Measurements from ENCODE around the gene POC1A. TPM values are rescaled to one million over a fixed set of nuclear protein-coding genes. Genes with fewer than 3 reads are reported as not detected.
A peak's percentile ranks its signal among the peaks of the same experiment; 100 is the strongest.

POC1A gene
- total and polyA plus RNA-seq, 9 of the 15 experiments (the other 6 are each of a cell fraction or from before 2014, with no cell fraction given) = 7.2 to 17.5 (median 12.1) TPM

DNA sequence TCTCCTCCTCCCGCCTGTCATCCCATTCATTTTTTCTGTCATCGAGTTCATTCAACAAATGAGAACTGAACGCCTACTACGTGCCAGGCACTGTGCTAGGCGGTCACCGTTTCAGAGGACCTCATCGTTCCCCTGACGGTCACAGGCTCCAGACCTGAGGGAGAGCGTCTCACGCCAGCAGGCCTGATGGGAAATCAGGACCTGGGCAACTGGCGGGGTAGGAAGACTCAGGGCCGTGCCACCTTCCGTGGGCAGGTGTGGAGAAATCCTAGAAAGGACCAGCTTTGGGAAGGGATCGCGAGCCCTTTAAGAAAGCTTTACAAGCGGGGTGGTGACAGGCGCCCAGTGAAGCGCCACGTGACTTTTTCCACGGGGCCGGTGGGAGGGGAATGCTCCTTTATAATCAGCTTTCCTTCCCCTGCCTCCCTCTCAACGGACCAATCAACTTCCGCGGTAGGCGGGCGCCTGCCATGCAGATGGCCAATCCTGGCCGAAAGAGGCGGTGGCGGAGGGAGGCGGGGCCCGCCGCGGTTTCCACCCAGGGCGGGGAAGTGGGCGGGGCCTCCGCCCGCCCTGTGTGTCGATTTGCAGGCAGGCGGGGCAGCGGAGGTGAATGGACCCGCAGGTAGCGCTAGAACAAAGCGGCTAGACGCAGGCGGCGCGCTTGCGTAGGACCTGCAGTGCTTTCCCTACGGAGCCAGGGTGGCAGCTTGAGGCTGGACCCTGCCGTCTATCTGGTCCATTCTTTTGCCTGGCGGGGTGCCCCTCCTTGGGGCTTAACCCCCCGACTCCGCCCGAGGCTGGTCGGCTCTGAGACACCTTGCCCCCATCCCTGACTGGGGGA is 97.0 kb downstream of the POC1A start (continued):
- TF ChIP-seq, protein P1, sequence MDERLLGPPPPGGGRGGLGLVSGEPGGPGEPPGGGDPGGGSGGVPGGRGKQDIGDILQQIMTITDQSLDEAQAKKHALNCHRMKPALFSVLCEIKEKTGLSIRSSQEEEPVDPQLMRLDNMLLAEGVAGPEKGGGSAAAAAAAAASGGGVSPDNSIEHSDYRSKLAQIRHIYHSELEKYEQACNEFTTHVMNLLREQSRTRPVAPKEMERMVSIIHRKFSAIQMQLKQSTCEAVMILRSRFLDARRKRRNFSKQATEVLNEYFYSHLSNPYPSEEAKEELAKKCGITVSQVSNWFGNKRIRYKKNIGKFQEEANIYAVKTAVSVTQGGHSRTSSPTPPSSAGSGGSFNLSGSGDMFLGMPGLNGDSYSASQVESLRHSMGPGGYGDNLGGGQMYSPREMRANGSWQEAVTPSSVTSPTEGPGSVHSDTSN (CRISPR knock-in tag; IDR thresholded peaks at IDR 0.05; ENCODE audit: low read depth) = no peak
- TF ChIP-seq, protein P1 (tag; conservative IDR thresholded peaks at IDR 0.05; ENCODE audit: low read depth) = peak; percentile 56
- no peak for TF ChIP-seq L3MBTL2 (IDR thresholded peaks at IDR 0.05)
- no peak for TF ChIP-seq MYNN (IDR thresholded peaks at IDR 0.05)
- no peak for TF ChIP-seq MYNN (CRISPR knock-in tag; IDR thresholded peaks at IDR 0.05)
- TF ChIP-seq SPI1 (IDR thresholded peaks at IDR 0.05; ENCODE audit: borderline replicate concordance, low read depth, low read length) = peak; percentile 6; the same call in 1 of the 2 replicates
- TF ChIP-seq STAG1 (CRISPR knock-in tag; IDR thresholded peaks at IDR 0.05; ENCODE audit: borderline replicate concordance) = no peak
- no peak for TF ChIP-seq GATAD2B (IDR thresholded peaks at IDR 0.05; ENCODE audit: borderline replicate concordance)
- TF ChIP-seq ZNF282 (CRISPR knock-in tag; IDR thresholded peaks at IDR 0.05) = no peak
- TF ChIP-seq ZNF57 (CRISPR knock-in tag; IDR thresholded peaks at IDR 0.05) = no peak
- no peak for TF ChIP-seq FOSL1 (tag; conservative IDR thresholded peaks at IDR 0.05)
- no peak for TF ChIP-seq THAP12 (CRISPR knock-in tag; IDR thresholded peaks at IDR 0.05)
- TF ChIP-seq IRF1 (CRISPR knock-in tag; IDR thresholded peaks at IDR 0.05; ENCODE audit: borderline replicate concordance) = no peak
- TF ChIP-seq FUS (optimal IDR thresholded peaks at IDR 0.05; ENCODE audit: low read depth, low read length) = no peak
- no peak for TF ChIP-seq ZFP1 (CRISPR knock-in tag; IDR thresholded peaks at IDR 0.05)
- no peak for TF ChIP-seq ZNF347 (CRISPR knock-in tag; IDR thresholded peaks at IDR 0.05; ENCODE audit: low read depth)
- TF ChIP-seq SIX5 (IDR thresholded peaks at IDR 0.05; ENCODE audit: borderline replicate concordance in 1 of 2, insufficient read depth in 1 of 2, low read depth in 1 of 2, low read length in 2 of 2) = no peak
- no peak for TF ChIP-seq ZNF398 (CRISPR knock-in tag; IDR thresholded peaks at IDR 0.05)
- no peak for TF ChIP-seq MLLT1 (IDR thresholded peaks at IDR 0.05)

Data from K562 (cell line).